ENCODE data around the gene CDH24. TPM values are rescaled to one million over a fixed set of nuclear protein-coding genes. Genes with fewer than 3 reads are reported as not detected.
A peak's percentile ranks its signal among the peaks of the same experiment; 100 is the strongest.

CDH24 gene
- total and polyA plus RNA-seq, 2 of the 13 experiments (the other 11 are each of a cell fraction or from before 2014, with no cell fraction given), result 0.69 to 0.99 TPM

GRCh38 chr14:23058654-23059504 lies 1.6 kb upstream of the CDH24 start (continued):
- no peak for TF ChIP-seq SP2 (CRISPR knock-in tag; IDR thresholded peaks at IDR 0.05)
- no peak for TF ChIP-seq ZNF460 (CRISPR knock-in tag; IDR thresholded peaks at IDR 0.05; ENCODE audit: borderline replicate concordance)
- 0 out of 2 replicates have a peak, but pooled peaks have one; percentile 18 for TF ChIP-seq POLR2G (IDR thresholded peaks at IDR 0.05; ENCODE audit: low read depth, low read length)
- no peak for TF ChIP-seq ZNF609 (CRISPR knock-in tag; IDR thresholded peaks at IDR 0.05; ENCODE audit: borderline replicate concordance)
- TF ChIP-seq MED1 (CRISPR knock-in tag; IDR thresholded peaks at IDR 0.05), result no peak
- peak; percentile 84 for TF ChIP-seq ZBTB38 (CRISPR knock-in tag; IDR thresholded peaks at IDR 0.05)
- peak in 1 of 2 experiments; percentile 47; a peak in 3 of 4 replicates for TF ChIP-seq MAFK (conservative IDR thresholded peaks at IDR 0.05 in 1 of 2, IDR thresholded peaks at IDR 0.05 in 1 of 2; ENCODE audit: low read length in 2 of 2)
- no peak for TF ChIP-seq SKI (IDR thresholded peaks at IDR 0.05; ENCODE audit: partially characterized antibody)
- TF ChIP-seq ZSCAN21 (CRISPR knock-in tag; IDR thresholded peaks at IDR 0.05; ENCODE audit: borderline replicate concordance), result no peak
- TF ChIP-seq ZFP36L1 (CRISPR knock-in tag; IDR thresholded peaks at IDR 0.05), result no peak
- no peak for TF ChIP-seq ZNF280D (CRISPR knock-in tag; IDR thresholded peaks at IDR 0.05)
- no peak for TF ChIP-seq MYPOP (CRISPR knock-in tag; IDR thresholded peaks at IDR 0.05)
- TF ChIP-seq ARNTL (CRISPR knock-in tag; IDR thresholded peaks at IDR 0.05), result no peak
- TF ChIP-seq ZNF674 (CRISPR knock-in tag; IDR thresholded peaks at IDR 0.05; ENCODE audit: low read depth), result no peak
- TF ChIP-seq ZNF891 (CRISPR knock-in tag; IDR thresholded peaks at IDR 0.05), result 0 out of 2 replicates have a peak, but pooled peaks have one; percentile 26
- no peak for TF ChIP-seq ARHGAP35 (CRISPR knock-in tag; IDR thresholded peaks at IDR 0.05; ENCODE audit: borderline replicate concordance)
- no peak for TF ChIP-seq ADNP (CRISPR knock-in tag; IDR thresholded peaks at IDR 0.05)
- TF ChIP-seq MED8 (CRISPR knock-in tag; IDR thresholded peaks at IDR 0.05; ENCODE audit: insufficient replicate concordance), result no peak
- TF ChIP-seq TBX3 (IDR thresholded peaks at IDR 0.05; ENCODE audit: borderline replicate concordance), result no peak
- no peak for TF ChIP-seq ZNF768 (CRISPR knock-in tag; IDR thresholded peaks at IDR 0.05)
- TF ChIP-seq EED (CRISPR knock-in tag; IDR thresholded peaks at IDR 0.05), result peak; percentile 82; the same call in 1 of the 2 replicates
